Body of pancreas (tissue), 4 donors: Measurements from ENCODE around the gene BIRC6.

Experiments
- POLR2A ChIP-seq, 3 donors: fragments of 450-650 bp; IDR thresholded peaks; one replicate each; pipeline ENCODE4 v1.6.1; 2016; ENCODE audit warnings: antibody characterized with exemption in 3 of 3, mild to moderate bottlenecking in 2 of 3
- TF ChIP-seq, protein P1 (sequence below), 7 experiments: fragments of 450-650 bp in 4 of 7; fragments of 200-600 bp in 3 of 7; sonication (generic) in 3 of 7; IDR thresholded peaks; one replicate each; pipeline ENCODE4 v1.5.1; 2016 to 2019; ENCODE audit warnings: antibody characterized with exemption in 7 of 7

DNA sequence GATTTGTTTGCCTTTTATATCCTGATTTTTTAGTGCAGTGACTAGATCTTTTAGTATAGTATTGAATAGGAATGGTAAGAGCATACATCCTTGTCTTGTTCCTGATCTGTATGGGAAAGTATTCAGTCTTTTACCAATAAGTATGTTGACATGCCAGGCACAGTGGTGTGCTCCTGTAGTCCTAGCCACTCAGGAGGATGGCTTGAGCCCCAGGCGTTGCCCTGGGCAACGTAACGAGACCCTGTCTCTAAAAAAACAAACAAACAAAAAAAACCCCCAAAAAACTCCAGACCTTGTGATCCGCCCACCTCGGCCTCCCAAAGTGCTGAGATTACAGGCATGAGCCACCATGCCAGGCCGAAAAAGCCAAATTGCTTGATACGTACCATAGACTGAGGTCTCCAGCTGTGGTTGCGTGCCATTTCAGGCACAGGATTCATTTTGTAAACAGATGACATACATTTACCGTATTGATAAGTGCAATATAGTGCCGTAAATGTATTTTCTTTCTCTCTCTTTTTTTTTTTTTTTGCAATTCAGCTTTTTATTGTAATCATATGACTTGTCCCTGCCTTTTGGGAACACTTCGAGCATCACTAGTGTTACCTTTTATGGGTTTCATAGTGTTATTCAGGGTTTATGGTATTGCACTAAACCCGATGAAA is 18.5 kb downstream of the BIRC6 start:
- TF ChIP-seq, protein P1, sequence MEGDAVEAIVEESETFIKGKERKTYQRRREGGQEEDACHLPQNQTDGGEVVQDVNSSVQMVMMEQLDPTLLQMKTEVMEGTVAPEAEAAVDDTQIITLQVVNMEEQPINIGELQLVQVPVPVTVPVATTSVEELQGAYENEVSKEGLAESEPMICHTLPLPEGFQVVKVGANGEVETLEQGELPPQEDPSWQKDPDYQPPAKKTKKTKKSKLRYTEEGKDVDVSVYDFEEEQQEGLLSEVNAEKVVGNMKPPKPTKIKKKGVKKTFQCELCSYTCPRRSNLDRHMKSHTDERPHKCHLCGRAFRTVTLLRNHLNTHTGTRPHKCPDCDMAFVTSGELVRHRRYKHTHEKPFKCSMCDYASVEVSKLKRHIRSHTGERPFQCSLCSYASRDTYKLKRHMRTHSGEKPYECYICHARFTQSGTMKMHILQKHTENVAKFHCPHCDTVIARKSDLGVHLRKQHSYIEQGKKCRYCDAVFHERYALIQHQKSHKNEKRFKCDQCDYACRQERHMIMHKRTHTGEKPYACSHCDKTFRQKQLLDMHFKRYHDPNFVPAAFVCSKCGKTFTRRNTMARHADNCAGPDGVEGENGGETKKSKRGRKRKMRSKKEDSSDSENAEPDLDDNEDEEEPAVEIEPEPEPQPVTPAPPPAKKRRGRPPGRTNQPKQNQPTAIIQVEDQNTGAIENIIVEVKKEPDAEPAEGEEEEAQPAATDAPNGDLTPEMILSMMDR (IDR thresholded peaks at IDR 0.05), result no peak
- TF ChIP-seq POLR2A (IDR thresholded peaks at IDR 0.05), result no peak
